ENCODE data around the gene TSPAN15. TPM values are rescaled to one million over a fixed set of nuclear protein-coding genes. Genes with fewer than 3 reads are reported as not detected.

TSPAN15 gene
- total and polyA plus RNA-seq, 2 donors (not counting 1 experiment from before 2014, with no cell fraction given): 0.56 to 2.6 TPM

- no peak overlapping the region for H3K27ac ChIP-seq (ENCODE audit: insufficient read depth, low read length)
- no peak overlapping the region for H2AFZ ChIP-seq (ENCODE audit: low read length)
- no peaks in the 10 kb centered on the region for H4K20me1 ChIP-seq (ENCODE audit: control insufficient read depth, extremely low read depth, insufficient read depth, low read length)
- peaks cover 15% of the 10 kb centered on the region for H3K27me3 ChIP-seq (ENCODE audit: control insufficient read depth, insufficient read depth, low read length)
- DNase-seq (ENCODE audit: low read depth in 2 of 2): no peak
- TF ChIP-seq EZH2 (IDR thresholded peaks at IDR 0.05; ENCODE audit: low read length, missing control alignments): no peak
- TF ChIP-seq, protein P1, sequence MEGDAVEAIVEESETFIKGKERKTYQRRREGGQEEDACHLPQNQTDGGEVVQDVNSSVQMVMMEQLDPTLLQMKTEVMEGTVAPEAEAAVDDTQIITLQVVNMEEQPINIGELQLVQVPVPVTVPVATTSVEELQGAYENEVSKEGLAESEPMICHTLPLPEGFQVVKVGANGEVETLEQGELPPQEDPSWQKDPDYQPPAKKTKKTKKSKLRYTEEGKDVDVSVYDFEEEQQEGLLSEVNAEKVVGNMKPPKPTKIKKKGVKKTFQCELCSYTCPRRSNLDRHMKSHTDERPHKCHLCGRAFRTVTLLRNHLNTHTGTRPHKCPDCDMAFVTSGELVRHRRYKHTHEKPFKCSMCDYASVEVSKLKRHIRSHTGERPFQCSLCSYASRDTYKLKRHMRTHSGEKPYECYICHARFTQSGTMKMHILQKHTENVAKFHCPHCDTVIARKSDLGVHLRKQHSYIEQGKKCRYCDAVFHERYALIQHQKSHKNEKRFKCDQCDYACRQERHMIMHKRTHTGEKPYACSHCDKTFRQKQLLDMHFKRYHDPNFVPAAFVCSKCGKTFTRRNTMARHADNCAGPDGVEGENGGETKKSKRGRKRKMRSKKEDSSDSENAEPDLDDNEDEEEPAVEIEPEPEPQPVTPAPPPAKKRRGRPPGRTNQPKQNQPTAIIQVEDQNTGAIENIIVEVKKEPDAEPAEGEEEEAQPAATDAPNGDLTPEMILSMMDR (conservative IDR thresholded peaks at IDR 0.05 in 1 of 2, IDR thresholded peaks at IDR 0.05 in 1 of 2; ENCODE audit: low read depth in 1 of 2, low read length in 2 of 2): no peak
- H3K36me3 ChIP-seq (ENCODE audit: control insufficient read depth, insufficient read depth, low read length): no peaks in the 10 kb centered on the region
- H3K4me2 ChIP-seq (ENCODE audit: extremely low read depth, insufficient read depth, low read length): no peak overlapping the region
- no peaks in the 10 kb centered on the region for H3K9me3 ChIP-seq (ENCODE audit: control insufficient read depth, insufficient read depth, low read depth, low read length)
- H3K4me1 ChIP-seq (ENCODE audit: control insufficient read depth, extremely low read depth, insufficient read depth, low read length): no peaks in the 10 kb centered on the region
- H3K4me3 ChIP-seq (replicated peaks in 1 of 4; ENCODE audit: control extremely low read depth in 1 of 4, insufficient read depth in 1 of 4, low read depth in 3 of 4, low read length in 4 of 4): no peak overlapping the region
- H3K79me2 ChIP-seq (ENCODE audit: control insufficient read depth, insufficient read depth, low read length): no peaks in the 10 kb centered on the region
- no peak overlapping the region for H3K9ac ChIP-seq (ENCODE audit: insufficient read depth, low read length)
These were observed 30.7 kb downstream of the TSPAN15 start for GRCh38 chr10:69481811-69482524.

GRCh38 chr10:69483963-69484362, 32.7 kb downstream of the TSPAN15 start:
- no peak for TF ChIP-seq EZH2 (IDR thresholded peaks at IDR 0.05; ENCODE audit: low read length, missing control alignments)
- TF ChIP-seq, protein P1 (conservative IDR thresholded peaks at IDR 0.05 in 1 of 2, IDR thresholded peaks at IDR 0.05 in 1 of 2; ENCODE audit: low read depth in 1 of 2, low read length in 2 of 2): no peak

GRCh38 chr10:69484736-69485135, 33.5 kb downstream of the TSPAN15 start:
- no peaks in the 10 kb centered on the region for H3K79me2 ChIP-seq (ENCODE audit: control insufficient read depth, insufficient read depth, low read length)
- no peak overlapping the region for H3K9ac ChIP-seq (ENCODE audit: insufficient read depth, low read length)
- H4K20me1 ChIP-seq (ENCODE audit: control insufficient read depth, extremely low read depth, insufficient read depth, low read length): no peaks in the 10 kb centered on the region
- H3K27ac ChIP-seq (ENCODE audit: insufficient read depth, low read length): no peak overlapping the region
- DNase-seq (ENCODE audit: low read depth in 2 of 2): no peak
- no peaks in the 10 kb centered on the region for H3K4me1 ChIP-seq (ENCODE audit: control insufficient read depth, extremely low read depth, insufficient read depth, low read length)
- no peaks in the 10 kb centered on the region for H3K36me3 ChIP-seq (ENCODE audit: control insufficient read depth, insufficient read depth, low read length)
- no peak overlapping the region for H2AFZ ChIP-seq (ENCODE audit: low read length)
- H3K4me3 ChIP-seq (replicated peaks in 1 of 4; ENCODE audit: control extremely low read depth in 1 of 4, insufficient read depth in 1 of 4, low read depth in 3 of 4, low read length in 4 of 4): no peak overlapping the region
- peaks cover 12% of the 10 kb centered on the region for H3K27me3 ChIP-seq (ENCODE audit: control insufficient read depth, insufficient read depth, low read length)
- no peaks in the 10 kb centered on the region for H3K9me3 ChIP-seq (ENCODE audit: control insufficient read depth, insufficient read depth, low read depth, low read length)
- TF ChIP-seq EZH2 (IDR thresholded peaks at IDR 0.05; ENCODE audit: low read length, missing control alignments): no peak
- TF ChIP-seq, protein P1 (conservative IDR thresholded peaks at IDR 0.05 in 1 of 2, IDR thresholded peaks at IDR 0.05 in 1 of 2; ENCODE audit: low read depth in 1 of 2, low read length in 2 of 2): no peak
- H3K4me2 ChIP-seq (ENCODE audit: extremely low read depth, insufficient read depth, low read length): no peak overlapping the region

More at GRCh38 chr10:69483963-69484362, 32.7 kb downstream of the TSPAN15 start:
- Histone ChIP-seq H3K79me2 (ENCODE audit: control insufficient read depth, insufficient read depth, low read length) (no peaks in the 10 kb centered on the region), H3K9ac (ENCODE audit: insufficient read depth, low read length) (no peak overlapping the region), H3K27me3 (ENCODE audit: control insufficient read depth, insufficient read depth, low read length) (peaks cover 18% of the 10 kb centered on the region), H3K36me3 (ENCODE audit: control insufficient read depth, insufficient read depth, low read length) (no peaks in the 10 kb centered on the region), H4K20me1 (ENCODE audit: control insufficient read depth, extremely low read depth, insufficient read depth, low read length) (no peaks in the 10 kb centered on the region), H3K27ac (ENCODE audit: insufficient read depth, low read length) (no peak overlapping the region), H3K9me3 (ENCODE audit: control insufficient read depth, insufficient read depth, low read depth, low read length) (no peaks in the 10 kb centered on the region), H3K4me1 (ENCODE audit: control insufficient read depth, extremely low read depth, insufficient read depth, low read length) (no peaks in the 10 kb centered on the region), H2AFZ (ENCODE audit: low read length) (no peak overlapping the region), H3K4me3 (replicated peaks in 1 of 4; ENCODE audit: control extremely low read depth in 1 of 4, insufficient read depth in 1 of 4, low read depth in 3 of 4, low read length in 4 of 4) (no peak overlapping the region), H3K4me2 (ENCODE audit: extremely low read depth, insufficient read depth, low read length) (no peak overlapping the region)
- DNase-seq (ENCODE audit: low read depth in 2 of 2): no peak
